Measurements from ENCODE around the gene CEP95. TPM values are rescaled to one million over a fixed set of nuclear protein-coding genes. Genes with fewer than 3 reads are reported as not detected.

CEP95 gene
- polyA plus RNA-seq, 3 donors = 4.6 to 42.1 (median 5.0) TPM

DNA sequence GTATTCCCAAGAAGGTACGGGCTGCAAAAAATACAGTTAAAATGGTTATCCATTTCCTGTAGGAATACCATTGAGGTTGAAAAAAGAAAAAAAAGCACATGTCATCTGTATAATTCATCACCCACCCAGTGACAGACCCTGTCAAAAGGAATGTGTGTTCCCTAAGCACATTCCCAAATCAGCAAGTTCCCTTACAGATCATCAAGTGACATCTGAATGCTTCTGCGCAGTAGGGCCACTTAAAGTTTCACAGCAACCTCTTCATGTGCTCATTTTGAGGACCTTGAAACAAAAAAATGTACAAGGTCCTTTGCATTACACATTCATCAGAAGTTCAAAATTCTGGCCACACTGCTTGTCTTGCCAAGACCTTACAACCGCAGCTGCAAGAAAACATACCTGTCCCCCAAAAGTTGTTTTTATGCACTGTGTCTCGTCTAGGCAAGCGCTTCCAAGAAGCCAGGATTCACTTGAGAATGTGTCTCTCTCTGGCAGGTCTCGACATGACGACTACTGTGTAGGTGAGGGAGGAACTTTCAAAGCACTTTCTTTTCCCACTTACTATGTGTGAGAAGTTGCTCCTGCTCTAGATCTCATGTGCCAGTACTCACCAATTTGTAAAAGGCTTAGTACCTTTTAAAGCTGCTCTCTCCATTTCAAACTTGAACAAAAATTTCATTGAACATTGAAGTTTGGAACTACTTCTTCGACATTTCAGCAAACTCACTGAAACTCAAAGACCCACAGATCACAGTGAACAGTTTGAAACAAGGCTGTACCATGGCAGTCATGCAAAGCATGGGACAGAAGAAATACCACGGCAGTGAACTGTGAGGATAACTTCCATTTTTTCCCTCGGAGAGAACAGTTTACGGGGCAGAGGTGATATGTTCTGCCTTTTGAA lies 5.7 kb upstream of the CEP95 start:
- Mint-ChIP-seq H3K36me3 (peaks cover 70 to 71% of the 10 kb centered on the region in 2 donors), H3K27ac (peak overlapping the region in 6 of 7 donors; percentile 3 to 68 (median 38)), H3K4me1 (peaks cover 52% of the 10 kb centered on the region), H3K4me3 (no peak overlapping the region), H3K27me3 (ENCODE audit: low read depth in 3 of 3) (peaks cover 0 to 2% (median 0%) of the 10 kb centered on the region in 3 donors), H3K9me3 (peaks cover 0 to 5% (median 2%) of the 10 kb centered on the region in 7 donors)
- H3K9ac ChIP-seq (ENCODE audit: insufficient read depth, low read length, poor library complexity, severe bottlenecking) = no peak overlapping the region
- intact Hi-C loops (cut with micrococcal nuclease) = no loop called here
- peaks cover 23 to 42% of the 10 kb centered on the region in 2 donors for H3K4me1 ChIP-seq (ENCODE audit: control insufficient read depth in 1 of 2, insufficient read depth in 2 of 2, low read length in 2 of 2)
- peaks cover 86% of the 10 kb centered on the region for H4K20me1 ChIP-seq (ENCODE audit: insufficient read depth, low read length)
- WGBS (ENCODE audit: insufficient coverage) = 100% methylated on average over 2 of the region's 11 CpGs
- H3K36me3 ChIP-seq (replicated peaks in 1 of 2; ENCODE audit: control insufficient read depth in 1 of 2, insufficient read depth in 2 of 2, low read length in 2 of 2) = peaks cover 66 to 69% of the 10 kb centered on the region in 2 donors
- TF ChIP-seq, protein P1, sequence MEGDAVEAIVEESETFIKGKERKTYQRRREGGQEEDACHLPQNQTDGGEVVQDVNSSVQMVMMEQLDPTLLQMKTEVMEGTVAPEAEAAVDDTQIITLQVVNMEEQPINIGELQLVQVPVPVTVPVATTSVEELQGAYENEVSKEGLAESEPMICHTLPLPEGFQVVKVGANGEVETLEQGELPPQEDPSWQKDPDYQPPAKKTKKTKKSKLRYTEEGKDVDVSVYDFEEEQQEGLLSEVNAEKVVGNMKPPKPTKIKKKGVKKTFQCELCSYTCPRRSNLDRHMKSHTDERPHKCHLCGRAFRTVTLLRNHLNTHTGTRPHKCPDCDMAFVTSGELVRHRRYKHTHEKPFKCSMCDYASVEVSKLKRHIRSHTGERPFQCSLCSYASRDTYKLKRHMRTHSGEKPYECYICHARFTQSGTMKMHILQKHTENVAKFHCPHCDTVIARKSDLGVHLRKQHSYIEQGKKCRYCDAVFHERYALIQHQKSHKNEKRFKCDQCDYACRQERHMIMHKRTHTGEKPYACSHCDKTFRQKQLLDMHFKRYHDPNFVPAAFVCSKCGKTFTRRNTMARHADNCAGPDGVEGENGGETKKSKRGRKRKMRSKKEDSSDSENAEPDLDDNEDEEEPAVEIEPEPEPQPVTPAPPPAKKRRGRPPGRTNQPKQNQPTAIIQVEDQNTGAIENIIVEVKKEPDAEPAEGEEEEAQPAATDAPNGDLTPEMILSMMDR (IDR thresholded peaks at IDR 0.05) = no peak
- H3K27ac ChIP-seq (ENCODE audit: low read depth in 1 of 2, low read length in 2 of 2) = no peak overlapping the region
- no peak overlapping the region for H3K4me2 ChIP-seq (replicated peaks; ENCODE audit: extremely low read depth, low read length, poor library complexity, severe bottlenecking)
- no peaks in the 10 kb centered on the region for H3K27me3 ChIP-seq (ENCODE audit: control insufficient read depth in 2 of 2, insufficient read depth in 2 of 2, low read length in 2 of 2)
- no peak overlapping the region for H3K4me3 ChIP-seq (replicated peaks in 1 of 3; ENCODE audit: low read depth in 2 of 3, low read length in 3 of 3)
- H2AFZ ChIP-seq (ENCODE audit: insufficient read depth, low read depth, low read length, poor library complexity, severe bottlenecking) = no peak overlapping the region
- DNase-seq = no peak
- peaks cover 82% of the 10 kb centered on the region for H3K79me2 ChIP-seq (ENCODE audit: insufficient read depth, low read length)
- no peaks in the 10 kb centered on the region for H3K9me3 ChIP-seq (replicated peaks in 1 of 2; ENCODE audit: control insufficient read depth in 1 of 2, insufficient read depth in 1 of 2, low read length in 2 of 2)

DNA sequence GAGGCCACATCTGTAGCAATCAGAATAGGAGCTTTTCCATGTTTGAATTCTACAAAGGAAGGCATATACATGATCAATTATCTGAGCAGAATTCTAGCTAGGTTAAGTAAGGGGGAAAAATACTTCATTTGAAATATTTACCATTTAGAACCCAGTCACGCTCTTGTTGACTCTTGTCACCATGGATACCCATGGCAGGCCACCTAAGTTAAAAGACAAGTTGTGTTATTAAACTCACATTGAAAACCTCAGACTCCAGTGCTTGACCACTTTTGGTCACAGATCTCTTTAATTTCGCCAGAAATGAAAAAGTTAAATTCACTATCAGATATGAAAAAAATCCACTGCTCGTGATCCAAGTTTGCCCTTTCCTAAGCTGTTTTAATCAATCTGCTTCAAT lies 4.8 kb upstream of the CEP95 start:
- WGBS (ENCODE audit: insufficient coverage) = 92% methylated on average over 3 of the region's 3 CpGs
- Histone ChIP-seq H3K79me2 (ENCODE audit: insufficient read depth, low read length) (peaks cover 76% of the 10 kb centered on the region), H3K4me2 (replicated peaks; ENCODE audit: extremely low read depth, low read length, poor library complexity, severe bottlenecking) (no peak overlapping the region), H3K36me3 (replicated peaks in 1 of 2; ENCODE audit: control insufficient read depth in 1 of 2, insufficient read depth in 2 of 2, low read length in 2 of 2) (peaks cover 66 to 69% of the 10 kb centered on the region in 2 donors), H2AFZ (ENCODE audit: insufficient read depth, low read depth, low read length, poor library complexity, severe bottlenecking) (no peak overlapping the region), H3K4me3 (replicated peaks in 1 of 3; ENCODE audit: low read depth in 2 of 3, low read length in 3 of 3) (no peak overlapping the region), H3K9ac (ENCODE audit: insufficient read depth, low read length, poor library complexity, severe bottlenecking) (no peak overlapping the region), H3K27ac (ENCODE audit: low read depth in 1 of 2, low read length in 2 of 2) (no peak overlapping the region), H3K4me1 (ENCODE audit: control insufficient read depth in 1 of 2, insufficient read depth in 2 of 2, low read length in 2 of 2) (peaks cover 20 to 39% of the 10 kb centered on the region in 2 donors), H4K20me1 (ENCODE audit: insufficient read depth, low read length) (peaks cover 86% of the 10 kb centered on the region), H3K9me3 (replicated peaks in 1 of 2; ENCODE audit: control insufficient read depth in 1 of 2, insufficient read depth in 1 of 2, low read length in 2 of 2) (no peaks in the 10 kb centered on the region), H3K27me3 (ENCODE audit: control insufficient read depth in 2 of 2, insufficient read depth in 2 of 2, low read length in 2 of 2) (no peaks in the 10 kb centered on the region)
- intact Hi-C loops (cut with micrococcal nuclease) = no loop called here
- no peak for DNase-seq
- Mint-ChIP-seq H3K9me3 (peaks cover 0 to 5% (median 2%) of the 10 kb centered on the region in 7 donors), H3K27me3 (ENCODE audit: low read depth in 3 of 3) (no peaks in the 10 kb centered on the region), H3K4me3 (no peak overlapping the region), H3K27ac (peak overlapping the region in 5 of 7 donors; percentile 3 to 70 (median 38)), H3K4me1 (peaks cover 45% of the 10 kb centered on the region), H3K36me3 (peaks cover 70 to 71% of the 10 kb centered on the region in 2 donors)
- TF ChIP-seq, protein P1 (IDR thresholded peaks at IDR 0.05) = no peak

Data from CD14-positive monocyte (primary cell).